H1 (cell line): ENCODE measurements around the gene GINS2.

Experiments
- CREB1 ChIP-seq: IDR thresholded peaks from 2 replicates; pipeline ENCODE4 v1.6.1; 2012; ENCODE audit warnings: inconsistent platforms
- RXRA ChIP-seq: IDR thresholded peaks from 2 replicates; pipeline ENCODE4 v1.6.1; 2011; ENCODE audit warnings: low read depth, mild to moderate bottlenecking, low read length, moderate library complexity; ENCODE audit not compliant: insufficient read depth

GRCh38 chr16:85733155-85733838 lies 44.5 kb upstream of the GINS2 start:
- TF ChIP-seq RXRA, result no peak
- TF ChIP-seq CREB1, result no peak
